ENCODE results near the gene NTRK3.

The NTRK3 gene

DNA sequence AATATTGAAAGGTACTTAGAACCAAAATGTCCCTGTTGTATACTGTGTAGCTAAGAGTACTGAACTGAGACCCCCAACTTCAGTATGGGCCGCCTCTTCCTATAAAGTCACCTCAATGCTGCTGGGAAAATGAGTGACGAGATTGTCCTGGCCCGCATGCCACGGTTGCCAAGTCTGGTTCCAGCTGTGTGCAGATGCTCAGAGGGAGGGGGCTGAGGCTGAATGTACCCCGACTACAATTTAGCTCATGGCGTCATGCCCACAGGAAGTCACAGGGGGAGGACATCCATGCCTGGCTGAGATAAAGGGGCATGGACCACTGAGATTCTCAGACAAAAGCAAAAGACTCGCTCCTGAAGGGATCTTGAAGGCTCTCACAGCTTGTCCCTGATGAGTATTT is 271.1 kb downstream of the NTRK3 start:
- Histone ChIP-seq H3K27ac (replicated peaks) (no peak overlapping the region), H3K4me3 (replicated peaks; ENCODE audit: insufficient read depth, low read length) (no peak overlapping the region), H3K27me3 (ENCODE audit: insufficient read depth, poor library complexity, severe bottlenecking) (no peaks in the 10 kb centered on the region)
- no peak for DNase-seq (ENCODE audit: low read depth in 1 of 2, low spot score in 1 of 2)
- TF ChIP-seq GABPA (IDR thresholded peaks at IDR 0.05; ENCODE audit: low read depth) = no peak
- TF ChIP-seq, protein P1, sequence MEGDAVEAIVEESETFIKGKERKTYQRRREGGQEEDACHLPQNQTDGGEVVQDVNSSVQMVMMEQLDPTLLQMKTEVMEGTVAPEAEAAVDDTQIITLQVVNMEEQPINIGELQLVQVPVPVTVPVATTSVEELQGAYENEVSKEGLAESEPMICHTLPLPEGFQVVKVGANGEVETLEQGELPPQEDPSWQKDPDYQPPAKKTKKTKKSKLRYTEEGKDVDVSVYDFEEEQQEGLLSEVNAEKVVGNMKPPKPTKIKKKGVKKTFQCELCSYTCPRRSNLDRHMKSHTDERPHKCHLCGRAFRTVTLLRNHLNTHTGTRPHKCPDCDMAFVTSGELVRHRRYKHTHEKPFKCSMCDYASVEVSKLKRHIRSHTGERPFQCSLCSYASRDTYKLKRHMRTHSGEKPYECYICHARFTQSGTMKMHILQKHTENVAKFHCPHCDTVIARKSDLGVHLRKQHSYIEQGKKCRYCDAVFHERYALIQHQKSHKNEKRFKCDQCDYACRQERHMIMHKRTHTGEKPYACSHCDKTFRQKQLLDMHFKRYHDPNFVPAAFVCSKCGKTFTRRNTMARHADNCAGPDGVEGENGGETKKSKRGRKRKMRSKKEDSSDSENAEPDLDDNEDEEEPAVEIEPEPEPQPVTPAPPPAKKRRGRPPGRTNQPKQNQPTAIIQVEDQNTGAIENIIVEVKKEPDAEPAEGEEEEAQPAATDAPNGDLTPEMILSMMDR (IDR thresholded peaks at IDR 0.05; ENCODE audit: insufficient read depth, low read length) = no peak
- TF ChIP-seq POLR2AphosphoS5 (IDR thresholded peaks at IDR 0.05; ENCODE audit: low read depth) = no peak
- TF ChIP-seq, protein P2, sequence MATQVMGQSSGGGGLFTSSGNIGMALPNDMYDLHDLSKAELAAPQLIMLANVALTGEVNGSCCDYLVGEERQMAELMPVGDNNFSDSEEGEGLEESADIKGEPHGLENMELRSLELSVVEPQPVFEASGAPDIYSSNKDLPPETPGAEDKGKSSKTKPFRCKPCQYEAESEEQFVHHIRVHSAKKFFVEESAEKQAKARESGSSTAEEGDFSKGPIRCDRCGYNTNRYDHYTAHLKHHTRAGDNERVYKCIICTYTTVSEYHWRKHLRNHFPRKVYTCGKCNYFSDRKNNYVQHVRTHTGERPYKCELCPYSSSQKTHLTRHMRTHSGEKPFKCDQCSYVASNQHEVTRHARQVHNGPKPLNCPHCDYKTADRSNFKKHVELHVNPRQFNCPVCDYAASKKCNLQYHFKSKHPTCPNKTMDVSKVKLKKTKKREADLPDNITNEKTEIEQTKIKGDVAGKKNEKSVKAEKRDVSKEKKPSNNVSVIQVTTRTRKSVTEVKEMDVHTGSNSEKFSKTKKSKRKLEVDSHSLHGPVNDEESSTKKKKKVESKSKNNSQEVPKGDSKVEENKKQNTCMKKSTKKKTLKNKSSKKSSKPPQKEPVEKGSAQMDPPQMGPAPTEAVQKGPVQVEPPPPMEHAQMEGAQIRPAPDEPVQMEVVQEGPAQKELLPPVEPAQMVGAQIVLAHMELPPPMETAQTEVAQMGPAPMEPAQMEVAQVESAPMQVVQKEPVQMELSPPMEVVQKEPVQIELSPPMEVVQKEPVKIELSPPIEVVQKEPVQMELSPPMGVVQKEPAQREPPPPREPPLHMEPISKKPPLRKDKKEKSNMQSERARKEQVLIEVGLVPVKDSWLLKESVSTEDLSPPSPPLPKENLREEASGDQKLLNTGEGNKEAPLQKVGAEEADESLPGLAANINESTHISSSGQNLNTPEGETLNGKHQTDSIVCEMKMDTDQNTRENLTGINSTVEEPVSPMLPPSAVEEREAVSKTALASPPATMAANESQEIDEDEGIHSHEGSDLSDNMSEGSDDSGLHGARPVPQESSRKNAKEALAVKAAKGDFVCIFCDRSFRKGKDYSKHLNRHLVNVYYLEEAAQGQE (IDR thresholded peaks at IDR 0.05; ENCODE audit: insufficient replicate concordance, low read depth) = no peak
- no peak for TF ChIP-seq SPI1 (IDR thresholded peaks at IDR 0.05; ENCODE audit: borderline replicate concordance, low read depth)

DNA sequence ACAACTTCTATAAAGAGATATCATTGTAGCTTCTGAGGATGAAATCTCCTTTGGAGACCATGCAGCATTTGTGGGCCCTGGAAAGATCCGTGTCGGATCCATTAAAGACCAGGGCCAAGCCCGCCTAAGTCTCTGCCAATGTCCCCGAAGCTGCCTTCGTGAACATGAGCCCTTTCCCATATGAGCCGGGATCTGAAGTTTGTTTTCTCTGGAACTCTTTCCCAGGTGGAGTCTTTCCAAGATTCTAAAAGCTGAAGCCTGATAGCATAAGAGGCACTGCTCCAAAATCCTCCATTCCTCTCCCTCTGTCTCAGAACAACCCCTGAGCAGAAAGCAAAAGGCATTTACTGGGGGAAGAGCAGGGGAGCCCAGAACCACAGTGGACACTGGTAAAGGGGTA is 274.6 kb downstream of the NTRK3 start:
- no peak for DNase-seq (ENCODE audit: low read depth in 1 of 2, low spot score in 1 of 2)
- Histone ChIP-seq H3K27ac (replicated peaks) (no peak overlapping the region), H3K4me3 (replicated peaks; ENCODE audit: insufficient read depth, low read length) (no peak overlapping the region), H3K27me3 (ENCODE audit: insufficient read depth, poor library complexity, severe bottlenecking) (no peaks in the 10 kb centered on the region)
- TF ChIP-seq SPI1 (IDR thresholded peaks at IDR 0.05; ENCODE audit: borderline replicate concordance, low read depth) (no peak), GABPA (IDR thresholded peaks at IDR 0.05; ENCODE audit: low read depth) (no peak)
- TF ChIP-seq, protein P2 (IDR thresholded peaks at IDR 0.05; ENCODE audit: insufficient replicate concordance, low read depth) = no peak

DNA sequence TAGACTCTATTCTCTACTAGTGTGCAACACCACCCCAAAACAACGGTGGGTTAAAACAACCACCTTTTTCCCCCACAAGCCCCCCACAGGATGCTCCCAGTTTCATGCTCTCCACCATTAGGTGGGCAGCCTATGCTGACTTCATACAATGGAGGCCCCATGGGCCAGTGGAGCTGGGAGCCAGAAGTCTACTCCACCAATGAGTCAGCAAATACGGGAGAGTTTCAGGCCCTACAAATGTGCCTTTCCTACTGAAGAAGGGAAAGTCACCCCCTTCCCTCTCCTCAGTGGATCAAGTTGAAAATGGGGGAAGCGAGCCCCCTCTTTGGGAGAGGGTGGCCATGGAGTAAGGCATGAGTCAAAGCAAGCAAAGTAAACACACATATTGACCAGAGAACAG is 278.6 kb downstream of the NTRK3 start:
- no peak for DNase-seq (ENCODE audit: low read depth in 1 of 2, low spot score in 1 of 2)
- TF ChIP-seq SPI1 (IDR thresholded peaks at IDR 0.05; ENCODE audit: borderline replicate concordance, low read depth) = no peak
- H3K4me3 ChIP-seq (replicated peaks; ENCODE audit: insufficient read depth, low read length) = no peak overlapping the region
- H3K27ac ChIP-seq (replicated peaks) = no peak overlapping the region
- H3K27me3 ChIP-seq (ENCODE audit: insufficient read depth, poor library complexity, severe bottlenecking) = no peaks in the 10 kb centered on the region

DNA sequence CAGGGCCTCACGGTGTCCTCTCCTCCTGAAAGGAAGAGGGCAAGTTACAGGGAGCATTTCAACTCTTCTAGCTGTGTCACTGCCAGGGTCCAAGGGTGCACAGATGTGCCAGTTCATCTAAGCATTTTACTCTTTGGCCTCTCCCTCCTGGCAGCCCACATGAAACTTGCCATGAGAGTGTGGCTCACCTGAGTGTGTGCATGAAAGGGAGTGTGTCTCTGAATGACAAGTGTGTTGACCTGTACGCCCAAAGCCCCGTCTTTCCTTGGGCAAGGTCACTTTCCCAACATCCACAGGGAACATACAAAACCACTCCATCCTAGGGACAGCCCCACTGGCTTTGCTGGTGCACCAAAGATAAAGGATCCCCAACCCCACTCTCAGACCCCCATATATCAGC is 280.0 kb downstream of the NTRK3 start:
- TF ChIP-seq, protein P1 (IDR thresholded peaks at IDR 0.05; ENCODE audit: insufficient read depth, low read length) = no peak
- TF ChIP-seq POLR2AphosphoS5 (IDR thresholded peaks at IDR 0.05; ENCODE audit: low read depth) (no peak), SPI1 (IDR thresholded peaks at IDR 0.05; ENCODE audit: borderline replicate concordance, low read depth) (no peak), GABPA (IDR thresholded peaks at IDR 0.05; ENCODE audit: low read depth) (no peak)
- TF ChIP-seq, protein P2 (IDR thresholded peaks at IDR 0.05; ENCODE audit: insufficient replicate concordance, low read depth) = no peak
- Histone ChIP-seq H3K27ac (replicated peaks) (no peak overlapping the region), H3K27me3 (ENCODE audit: insufficient read depth, poor library complexity, severe bottlenecking) (no peaks in the 10 kb centered on the region), H3K4me3 (replicated peaks; ENCODE audit: insufficient read depth, low read length) (no peak overlapping the region)
- DNase-seq (ENCODE audit: low read depth in 1 of 2, low spot score in 1 of 2) = no peak
